HL-60 (cell line): ENCODE results near the gene RIPPLY1.

Source experiments
- GABPA ChIP-seq: IDR thresholded peaks from 2 replicates; pipeline ENCODE4 v1.6.1; 2012; ENCODE audit warnings: low read depth
- POLR2AphosphoS5 ChIP-seq: IDR thresholded peaks from 2 replicates; pipeline ENCODE4 v1.6.1; 2012; ENCODE audit warnings: low read depth
- TF ChIP-seq, protein P1 (sequence below): IDR thresholded peaks from one replicate; pipeline ENCODE4 v1.5.1; 2011; ENCODE audit warnings: low read length, control low read depth, inconsistent platforms; ENCODE audit not compliant: insufficient read depth

DNA sequence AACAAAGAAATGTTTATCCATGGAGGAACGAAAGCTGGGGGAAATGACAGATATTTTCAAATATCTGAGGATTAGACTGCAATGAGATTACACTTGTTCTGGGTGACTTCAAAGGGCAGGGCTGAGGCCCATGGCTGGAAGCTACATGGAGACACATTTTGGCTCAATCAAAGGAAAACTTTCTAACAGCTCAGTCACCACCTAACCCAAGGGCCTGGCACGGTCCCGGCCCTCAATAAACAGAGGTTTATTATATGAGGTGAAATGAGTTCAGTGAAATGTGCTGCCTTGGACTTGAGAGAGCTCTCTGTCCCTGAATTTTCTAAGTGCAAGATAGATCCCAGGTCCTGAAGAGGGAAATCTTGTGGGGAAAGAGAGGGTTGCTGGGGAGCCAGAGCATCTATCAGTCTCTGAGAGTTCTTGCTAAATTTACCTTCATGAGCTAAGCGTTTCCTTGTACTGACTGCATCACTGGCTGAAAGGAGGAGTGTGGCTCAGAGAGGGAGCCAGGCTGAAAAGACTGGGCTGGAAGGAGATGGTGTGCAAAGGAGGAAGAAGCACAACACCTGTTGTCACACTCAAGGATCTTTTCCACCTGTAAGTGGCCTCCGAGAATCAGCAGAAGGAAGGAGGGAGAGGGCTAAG, 2.0 kb upstream of the RIPPLY1 start:
- TF ChIP-seq, protein P1, sequence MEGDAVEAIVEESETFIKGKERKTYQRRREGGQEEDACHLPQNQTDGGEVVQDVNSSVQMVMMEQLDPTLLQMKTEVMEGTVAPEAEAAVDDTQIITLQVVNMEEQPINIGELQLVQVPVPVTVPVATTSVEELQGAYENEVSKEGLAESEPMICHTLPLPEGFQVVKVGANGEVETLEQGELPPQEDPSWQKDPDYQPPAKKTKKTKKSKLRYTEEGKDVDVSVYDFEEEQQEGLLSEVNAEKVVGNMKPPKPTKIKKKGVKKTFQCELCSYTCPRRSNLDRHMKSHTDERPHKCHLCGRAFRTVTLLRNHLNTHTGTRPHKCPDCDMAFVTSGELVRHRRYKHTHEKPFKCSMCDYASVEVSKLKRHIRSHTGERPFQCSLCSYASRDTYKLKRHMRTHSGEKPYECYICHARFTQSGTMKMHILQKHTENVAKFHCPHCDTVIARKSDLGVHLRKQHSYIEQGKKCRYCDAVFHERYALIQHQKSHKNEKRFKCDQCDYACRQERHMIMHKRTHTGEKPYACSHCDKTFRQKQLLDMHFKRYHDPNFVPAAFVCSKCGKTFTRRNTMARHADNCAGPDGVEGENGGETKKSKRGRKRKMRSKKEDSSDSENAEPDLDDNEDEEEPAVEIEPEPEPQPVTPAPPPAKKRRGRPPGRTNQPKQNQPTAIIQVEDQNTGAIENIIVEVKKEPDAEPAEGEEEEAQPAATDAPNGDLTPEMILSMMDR, result no peak
- no peak for TF ChIP-seq GABPA
- no peak for TF ChIP-seq POLR2AphosphoS5
